SJSA1 (cell line): ENCODE data around the gene RGR. TPM values are rescaled to one million over a fixed set of nuclear protein-coding genes. Genes with fewer than 3 reads are reported as not detected.
A peak's percentile ranks its signal among the peaks of the same experiment; 100 is the strongest.

ENCODE experiments used
- DNase-seq, 2 experiments: peaks; one replicate each; pipeline ENCODE4 v3.0.0-alpha.2; 2015 to 2020; ENCODE audit warnings: low spot score in 2 of 2, low read depth in 1 of 2
- H3K27ac ChIP-seq: fragments of 250-450 bp; sonication (Bioruptor Pico); 2 replicates; pipeline ENCODE4 v1.5.1; 2020; ENCODE audit warnings: mild to moderate bottlenecking, moderate library complexity
- H3K27me3 ChIP-seq: fragments of 250-450 bp; sonication (Bioruptor Pico); replicated peaks from 2 replicates; pipeline ENCODE4 v1.5.1; 2020; ENCODE audit warnings: mild to moderate bottlenecking, moderate library complexity
- H3K36me3 ChIP-seq: fragments of 250-450 bp; sonication (Bioruptor Pico); 2 replicates; pipeline ENCODE4 v1.5.1; 2020; ENCODE audit warnings: mild to moderate bottlenecking
- H3K4me1 ChIP-seq: fragments of 250-450 bp; sonication (Bioruptor Pico); replicated peaks from 2 replicates; pipeline ENCODE4 v1.6.1; 2021; ENCODE audit warnings: mild to moderate bottlenecking
- H3K4me3 ChIP-seq: fragments of 250-450 bp; sonication (Bioruptor Pico); 2 replicates; pipeline ENCODE4 v1.5.1; 2020; ENCODE audit warnings: mild to moderate bottlenecking
- H3K9me3 ChIP-seq: fragments of 250-450 bp; sonication (Bioruptor Pico); replicated peaks from 2 replicates; pipeline ENCODE4 v1.5.1; 2020; ENCODE audit warnings: mild to moderate bottlenecking
- total RNA-seq: library from RNA; depleted of rRNA; stranded (reverse); fragments of >200 nt; shearing (Covaris generic); gene quantifications from 2 replicates; pipeline ENCODE4 v1.2.3, GENCODE V29; 2014; rRNA removed

Gene RGR, protein sequence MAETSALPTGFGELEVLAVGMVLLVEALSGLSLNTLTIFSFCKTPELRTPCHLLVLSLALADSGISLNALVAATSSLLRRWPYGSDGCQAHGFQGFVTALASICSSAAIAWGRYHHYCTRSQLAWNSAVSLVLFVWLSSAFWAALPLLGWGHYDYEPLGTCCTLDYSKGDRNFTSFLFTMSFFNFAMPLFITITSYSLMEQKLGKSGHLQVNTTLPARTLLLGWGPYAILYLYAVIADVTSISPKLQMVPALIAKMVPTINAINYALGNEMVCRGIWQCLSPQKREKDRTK
- total RNA-seq, result not detected in 2 replicates

DNA sequence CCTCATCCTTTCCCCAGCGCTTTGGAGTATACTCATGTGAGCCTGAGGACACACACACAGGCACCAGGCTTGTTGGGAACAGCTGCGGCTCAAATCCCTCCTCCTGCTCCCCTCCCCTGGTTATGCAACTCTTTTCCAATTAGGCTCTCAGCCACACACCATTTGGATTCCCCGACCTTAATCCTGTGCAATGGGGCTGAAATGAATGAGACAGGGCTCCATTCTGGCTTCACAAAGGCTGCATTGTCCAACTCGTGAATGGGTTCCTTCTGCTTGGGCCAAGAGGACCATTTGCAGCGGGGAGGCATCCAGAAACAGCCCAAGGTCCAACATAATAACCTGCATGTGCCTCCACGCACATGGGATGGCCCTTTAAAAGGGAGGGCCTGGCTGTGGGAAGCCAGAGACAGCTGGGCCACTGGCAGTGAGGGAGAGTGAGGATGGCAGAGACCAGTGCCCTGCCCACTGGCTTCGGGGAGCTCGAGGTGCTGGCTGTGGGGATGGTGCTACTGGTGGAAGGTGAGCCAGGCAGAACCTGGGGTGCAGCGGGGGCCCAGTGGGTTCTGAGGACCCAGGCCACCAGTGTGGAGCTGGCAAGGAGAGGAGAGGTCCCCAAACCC, at the start of gene RGR:
Gene RGR (plus strand): TSS at position 403 of the 620 bp plus-strand sequence. CDS start 38 bp downstream, at position 441.
- Histone ChIP-seq H3K27ac (no peak within 1 kb of the TSS), H3K4me1 (no peaks in the 10 kb centered on the region), H3K4me3 (no peak within 1 kb of the TSS), H3K27me3 (peaks cover 18% of the 10 kb centered on the region; the same call in 1 of the 2 replicates), H3K36me3 (no peaks in the 10 kb centered on the region), H3K9me3 (no peaks in the 10 kb centered on the region)
- DNase-seq, result no peak

DNA sequence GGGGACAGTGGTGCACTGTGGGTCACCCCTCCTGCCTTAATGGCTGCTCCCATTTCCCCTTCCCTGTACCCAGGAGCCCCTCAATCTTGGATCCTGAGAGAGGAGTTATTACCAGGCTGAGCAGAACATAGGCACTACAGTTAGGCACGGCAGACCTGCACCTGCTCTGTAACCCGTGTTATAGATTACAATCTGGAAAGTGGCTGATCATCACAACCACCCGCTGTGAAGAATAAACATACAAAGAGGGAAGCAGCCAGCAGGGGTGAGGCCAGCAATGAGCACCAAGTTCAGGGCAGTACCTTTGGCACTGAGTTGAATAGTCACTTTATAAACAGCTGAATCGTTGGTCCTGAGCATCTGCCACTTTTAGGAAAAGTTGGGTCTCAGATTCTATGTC, 48.8 kb upstream of the RGR start:
- no peak overlapping the region for H3K4me3 ChIP-seq
- no peak overlapping the region for H3K27ac ChIP-seq
- no peaks in the 10 kb centered on the region for H3K9me3 ChIP-seq
- H3K4me1 ChIP-seq, result 0 out of 2 replicates have a peak, but pooled peaks cover 8% of the 10 kb centered on the region
- no peak for DNase-seq
- H3K36me3 ChIP-seq, result no peaks in the 10 kb centered on the region
- H3K27me3 ChIP-seq, result peaks cover 57% of the 10 kb centered on the region

DNA sequence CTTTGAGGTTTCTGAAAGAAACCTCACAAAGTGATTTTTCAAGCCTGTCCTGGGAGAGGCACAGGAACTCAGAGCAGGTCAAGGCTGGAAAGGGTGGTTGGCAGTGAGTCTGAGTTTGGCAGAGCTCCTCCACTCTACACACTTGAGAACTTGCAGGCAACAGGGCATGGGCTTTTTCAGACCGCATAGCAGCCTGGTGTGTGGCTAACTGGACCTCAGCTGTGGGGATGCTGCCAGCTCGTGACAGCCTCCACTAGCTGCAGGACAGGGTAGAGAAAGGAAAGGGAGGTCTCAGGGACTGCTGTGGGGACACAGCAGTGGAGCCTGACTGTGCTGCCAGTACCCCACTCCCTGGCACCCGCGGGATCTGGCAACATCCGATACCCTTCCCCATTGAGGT, 47.9 kb upstream of the RGR start:
- 0 out of 2 replicates have a peak, but pooled peaks cover 8% of the 10 kb centered on the region for H3K4me1 ChIP-seq
- no peak overlapping the region for H3K4me3 ChIP-seq
- H3K27me3 ChIP-seq, result peaks cover 57% of the 10 kb centered on the region
- H3K9me3 ChIP-seq, result no peaks in the 10 kb centered on the region
- H3K36me3 ChIP-seq, result no peaks in the 10 kb centered on the region
- no peak overlapping the region for H3K27ac ChIP-seq
- no peak for DNase-seq

DNA sequence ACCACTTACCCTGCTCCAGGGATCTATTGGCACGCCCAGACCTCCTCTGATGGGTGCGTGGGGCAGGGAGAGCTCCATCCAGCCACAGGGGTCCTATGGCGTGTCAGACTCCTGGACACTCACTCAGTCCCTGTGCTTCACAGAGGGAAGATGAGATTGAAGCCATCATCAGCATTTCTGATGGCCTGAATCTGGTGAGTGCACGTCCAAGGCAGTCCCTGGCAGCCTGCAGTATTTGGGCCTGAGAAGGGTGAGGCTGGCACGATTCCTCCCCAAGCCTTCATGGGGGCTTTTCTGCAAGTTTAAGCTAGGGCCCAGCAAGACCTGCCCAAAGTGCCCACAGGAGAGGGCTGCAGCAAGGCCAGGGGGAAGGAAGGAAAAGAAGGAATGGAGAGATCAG, 47.2 kb upstream of the RGR start:
- Histone ChIP-seq H3K9me3 (no peaks in the 10 kb centered on the region), H3K4me3 (no peak overlapping the region), H3K27ac (no peak overlapping the region), H3K27me3 (peaks cover 54% of the 10 kb centered on the region), H3K36me3 (no peaks in the 10 kb centered on the region), H3K4me1 (0 out of 2 replicates have a peak, but pooled peaks cover 8% of the 10 kb centered on the region)
- no peak for DNase-seq

DNA sequence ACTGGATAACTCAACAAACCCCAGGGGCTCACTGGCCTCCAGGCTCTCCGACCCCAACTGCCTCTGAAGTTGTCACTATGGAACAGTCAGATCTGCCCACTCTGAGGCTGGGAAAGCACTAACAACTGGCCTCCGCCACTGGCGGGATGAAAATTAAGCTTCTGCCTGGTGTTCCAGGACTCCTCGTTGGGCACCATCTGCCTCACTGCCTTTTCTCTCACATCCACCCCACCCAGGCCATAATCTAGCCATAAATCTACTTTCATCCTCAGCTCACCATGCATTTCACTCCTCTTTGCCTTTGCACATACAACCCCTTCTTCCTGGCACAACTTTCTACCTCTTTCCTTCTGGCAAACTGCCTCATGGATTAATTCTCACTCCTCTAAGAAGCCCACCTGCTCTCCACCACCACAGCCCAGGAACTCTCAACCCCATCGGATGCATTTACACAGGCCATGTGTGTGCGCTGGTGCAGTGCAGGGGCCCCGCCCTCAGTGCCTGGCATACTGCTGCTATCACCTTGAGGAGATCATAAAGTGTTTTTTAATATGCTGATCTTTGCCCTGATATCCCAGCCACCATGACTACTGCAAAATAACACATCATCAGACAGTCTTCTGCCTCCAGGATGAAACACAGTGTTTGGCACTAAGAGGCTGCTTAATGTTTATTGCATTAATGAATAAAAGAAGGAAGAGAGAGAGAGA, 46.5 kb upstream of the RGR start:
- Histone ChIP-seq H3K4me1 (0 out of 2 replicates have a peak, but pooled peaks cover 8% of the 10 kb centered on the region), H3K27ac (no peak overlapping the region), H3K27me3 (peaks cover 53% of the 10 kb centered on the region), H3K36me3 (no peaks in the 10 kb centered on the region), H3K4me3 (no peak overlapping the region), H3K9me3 (no peaks in the 10 kb centered on the region)
- no peak for DNase-seq

DNA sequence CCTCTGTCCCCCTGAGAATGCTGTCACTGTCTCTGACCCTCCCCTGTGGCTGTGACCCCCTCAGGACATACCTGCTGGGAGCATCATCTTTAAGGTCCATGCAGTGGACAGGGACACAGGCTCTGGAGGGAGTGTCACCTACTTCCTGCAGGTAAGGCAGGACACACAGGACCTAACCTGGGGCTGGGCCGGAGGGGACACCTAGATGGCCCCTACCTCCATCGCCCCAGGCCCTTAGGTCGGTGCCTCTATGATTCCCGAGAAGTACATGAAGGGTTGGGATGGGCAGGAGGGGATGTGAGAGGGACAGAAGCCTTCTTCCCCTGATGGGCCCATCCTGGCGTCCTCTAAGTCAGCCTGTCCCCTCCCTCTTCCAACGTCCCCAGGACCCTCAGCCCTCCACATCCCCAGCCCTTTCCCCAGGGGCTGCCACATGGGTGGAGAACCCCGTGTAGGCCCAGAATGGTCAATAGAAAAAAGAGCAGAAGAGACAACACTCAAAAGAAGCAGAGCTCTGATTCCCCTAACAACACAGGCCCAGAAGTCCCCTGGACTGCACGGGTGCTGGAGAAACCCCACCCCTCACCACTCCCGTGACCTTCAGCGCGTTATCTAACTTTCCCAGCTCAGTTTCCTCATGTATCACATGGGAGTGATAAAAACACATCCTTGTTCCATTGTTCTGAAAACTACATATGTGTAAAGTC, 44.2 kb upstream of the RGR start:
- Histone ChIP-seq H3K27ac (no peak overlapping the region), H3K4me3 (no peak overlapping the region), H3K27me3 (peaks cover 30% of the 10 kb centered on the region), H3K4me1 (no peaks in the 10 kb centered on the region), H3K36me3 (no peaks in the 10 kb centered on the region), H3K9me3 (no peaks in the 10 kb centered on the region)
- DNase-seq, result no peak

DNA sequence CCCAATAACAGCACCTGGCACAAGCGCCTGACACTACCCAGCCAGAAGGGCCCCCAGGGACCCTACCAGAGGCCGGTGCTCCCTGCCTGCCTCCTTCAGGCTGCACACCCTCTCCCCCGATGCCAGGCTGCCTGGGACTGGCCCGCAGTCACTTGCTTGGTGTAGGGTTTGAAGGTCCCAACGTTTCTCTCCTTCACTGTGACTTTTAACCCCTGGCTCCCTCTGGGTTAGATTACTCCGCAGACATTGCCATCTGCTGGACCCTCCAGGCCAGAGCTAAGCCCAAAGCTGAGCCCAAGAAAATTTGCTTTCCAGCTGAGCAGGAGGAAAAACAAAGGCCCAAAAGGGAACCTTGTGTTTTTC, 43.6 kb upstream of the RGR start:
- no peak overlapping the region for H3K27ac ChIP-seq
- H3K36me3 ChIP-seq, result no peaks in the 10 kb centered on the region
- no peaks in the 10 kb centered on the region for H3K9me3 ChIP-seq
- H3K27me3 ChIP-seq, result peaks cover 25% of the 10 kb centered on the region
- no peaks in the 10 kb centered on the region for H3K4me1 ChIP-seq
- no peak for DNase-seq
- H3K4me3 ChIP-seq, result no peak overlapping the region

DNA sequence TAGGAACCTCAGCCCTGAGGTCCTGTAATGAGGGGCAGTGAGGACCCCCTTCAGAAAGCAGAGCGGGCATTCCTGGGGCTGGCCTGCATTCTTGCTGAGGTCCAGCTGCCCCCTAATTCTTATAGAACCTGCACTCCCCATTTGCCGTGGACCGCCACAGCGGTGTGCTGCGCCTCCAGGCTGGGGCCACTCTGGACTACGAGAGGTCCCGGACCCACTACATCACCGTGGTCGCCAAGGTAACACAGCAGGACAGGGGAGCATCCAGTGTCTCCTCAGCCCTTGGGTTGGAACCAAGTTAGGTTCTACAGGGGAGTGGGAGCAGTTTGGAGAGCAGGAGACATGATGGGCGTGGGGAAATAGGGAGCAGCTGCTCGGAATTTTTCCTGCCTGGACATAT, 43.2 kb upstream of the RGR start:
- Histone ChIP-seq H3K4me3 (no peak overlapping the region), H3K27ac (no peak overlapping the region), H3K9me3 (no peaks in the 10 kb centered on the region), H3K36me3 (no peaks in the 10 kb centered on the region), H3K27me3 (peaks cover 22% of the 10 kb centered on the region), H3K4me1 (no peaks in the 10 kb centered on the region)
- no peak for DNase-seq

DNA sequence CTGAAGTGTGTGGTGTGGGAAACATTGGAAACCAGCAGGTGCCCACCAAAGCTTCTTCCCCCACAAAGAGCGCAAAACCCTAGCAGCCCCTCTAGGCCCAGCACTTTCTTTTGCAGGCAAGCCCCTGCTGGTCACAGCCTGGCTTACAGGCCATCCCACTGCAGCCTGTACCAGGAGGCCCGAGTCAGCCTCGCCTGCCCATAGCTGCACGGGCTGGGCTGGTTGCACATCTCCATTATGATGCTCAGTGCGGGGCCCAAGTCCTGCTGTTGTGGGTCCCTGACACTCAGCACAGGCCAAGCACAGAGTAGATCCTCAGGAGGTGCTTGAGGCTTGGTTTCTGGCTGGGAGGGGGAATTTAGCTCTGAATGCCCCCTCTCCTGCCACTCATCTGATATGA, 42.5 kb upstream of the RGR start:
- no peaks in the 10 kb centered on the region for H3K9me3 ChIP-seq
- no peaks in the 10 kb centered on the region for H3K4me1 ChIP-seq

DNA sequence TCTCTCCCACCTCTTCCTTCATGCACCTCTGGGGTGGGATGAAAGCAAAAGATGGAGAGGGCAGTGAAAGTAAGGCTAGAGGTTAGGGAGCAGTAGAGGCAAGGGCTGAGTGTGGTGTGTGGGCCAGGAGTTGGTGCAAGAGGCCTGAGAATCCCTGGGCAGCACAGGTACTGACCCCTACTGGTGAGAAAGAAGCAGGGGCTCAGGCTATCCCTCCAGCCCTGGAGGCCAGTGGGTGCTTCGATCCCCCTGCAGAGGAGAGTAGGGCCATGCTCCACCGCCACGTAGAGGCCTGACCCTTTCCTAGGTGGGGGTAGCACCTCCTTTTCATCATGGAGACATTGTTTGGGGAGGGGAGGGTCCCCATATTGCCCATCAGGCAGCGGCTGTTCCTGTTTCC, 40.7 kb upstream of the RGR start:
- Histone ChIP-seq H3K27me3 (0 out of 2 replicates have a peak, but pooled peaks cover 5% of the 10 kb centered on the region), H3K36me3 (no peaks in the 10 kb centered on the region), H3K27ac (no peak overlapping the region), H3K4me3 (no peak overlapping the region), H3K4me1 (no peaks in the 10 kb centered on the region), H3K9me3 (no peaks in the 10 kb centered on the region)
- DNase-seq, result no peak

More for the DNA sequence above, 42.5 kb upstream of the RGR start:
- no peak for DNase-seq
- H3K4me3 ChIP-seq, result no peak overlapping the region
- no peaks in the 10 kb centered on the region for H3K36me3 ChIP-seq
- no peak overlapping the region for H3K27ac ChIP-seq
- peaks cover 19% of the 10 kb centered on the region for H3K27me3 ChIP-seq

DNA sequence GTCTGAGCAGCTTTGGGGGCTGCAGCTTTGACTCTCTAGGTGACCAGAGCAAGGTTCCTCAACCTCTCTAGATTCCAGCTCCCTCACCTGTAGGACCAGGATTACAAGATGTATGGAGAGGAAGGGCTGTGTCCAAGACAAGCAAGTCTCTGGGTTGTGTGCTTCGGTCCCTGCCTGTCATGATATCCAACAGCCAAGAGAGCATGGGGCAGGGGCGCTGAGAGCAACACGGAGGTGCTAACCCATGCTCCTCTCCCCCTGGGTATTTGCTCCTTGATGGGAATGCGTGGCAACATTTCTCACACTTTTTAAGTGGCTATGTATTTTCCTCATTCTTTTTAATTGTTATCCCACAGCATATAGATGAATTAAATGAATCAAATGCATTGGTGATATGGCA, 40.2 kb upstream of the RGR start:
- H3K4me1 ChIP-seq, result no peaks in the 10 kb centered on the region
- DNase-seq, result no peak
- H3K27me3 ChIP-seq, result 0 out of 2 replicates have a peak, but pooled peaks cover 5% of the 10 kb centered on the region
- H3K36me3 ChIP-seq, result no peaks in the 10 kb centered on the region
- H3K27ac ChIP-seq, result no peak overlapping the region
- H3K9me3 ChIP-seq, result no peaks in the 10 kb centered on the region
- no peak overlapping the region for H3K4me3 ChIP-seq

DNA sequence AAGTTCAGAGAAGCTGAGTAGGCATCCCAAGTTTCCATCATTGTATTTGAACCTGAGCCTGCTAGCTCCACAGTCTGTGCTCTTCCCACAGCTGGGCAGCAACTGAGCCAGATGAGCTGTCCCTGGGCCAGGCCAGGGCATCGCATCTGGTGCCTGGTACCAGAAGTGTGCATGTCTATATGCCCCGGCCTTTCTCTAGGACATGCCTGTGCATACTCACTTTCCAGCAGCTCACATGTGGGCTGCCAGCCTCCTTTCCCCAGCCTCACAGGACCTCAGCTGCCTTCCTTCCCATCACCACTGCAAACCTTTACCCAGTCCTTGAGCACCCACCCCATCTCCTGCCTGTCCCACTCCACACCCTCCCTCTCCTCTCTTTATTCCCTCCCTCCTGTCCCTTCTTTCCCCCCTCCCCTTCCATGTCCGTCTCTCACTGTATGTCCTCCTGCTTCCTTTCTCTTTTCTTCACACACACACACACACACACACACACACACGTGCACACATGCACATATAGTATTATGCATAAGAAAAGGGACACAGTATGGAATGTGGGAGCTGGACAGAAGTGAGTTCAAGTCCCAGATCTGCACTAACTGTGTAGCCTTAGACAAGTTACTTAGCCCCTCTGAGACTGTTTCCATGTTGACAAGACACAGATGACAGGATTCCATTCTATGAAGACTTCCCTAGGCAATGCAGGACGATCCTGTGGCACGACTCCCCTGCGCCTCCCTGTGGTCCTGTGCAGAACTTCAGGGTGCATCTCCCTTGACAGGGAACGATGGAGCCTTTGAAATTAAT, 39.6 kb upstream of the RGR start:
- Histone ChIP-seq H3K27ac (no peak overlapping the region), H3K4me3 (no peak overlapping the region), H3K4me1 (no peaks in the 10 kb centered on the region), H3K27me3 (0 out of 2 replicates have a peak, but pooled peaks cover 6% of the 10 kb centered on the region), H3K36me3 (no peaks in the 10 kb centered on the region), H3K9me3 (no peaks in the 10 kb centered on the region)
- peak in 1 of 2 experiments; percentile 22 for DNase-seq
